Measurements from ENCODE around the gene CAMKMT.

CAMKMT gene

DNA sequence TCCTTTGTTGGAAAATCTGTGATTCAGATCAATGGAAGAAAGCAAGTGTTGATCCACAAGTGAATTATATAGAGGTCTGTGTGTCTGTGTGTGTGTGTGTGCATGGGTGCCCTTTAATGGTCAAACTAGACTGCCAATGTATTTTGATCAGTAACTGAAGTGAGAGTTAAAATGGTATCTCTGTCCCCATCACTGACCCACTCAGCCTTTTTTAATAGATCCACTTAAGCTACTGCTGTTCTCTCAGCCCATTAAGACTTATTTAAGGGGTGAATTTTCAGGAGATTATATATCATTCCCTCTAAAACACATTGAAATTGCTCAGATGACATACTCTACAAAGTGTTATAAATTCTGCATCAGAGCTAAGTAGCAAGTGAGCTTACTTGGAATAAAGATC lies 386.0 kb downstream of the CAMKMT start:
- ChIA-PET POLR2A (no interaction called here), CTCF (no interaction called here)
- no peak overlapping the region for H3K4me3 ChIP-seq (ENCODE audit: low read depth, low read length)
- DNase-seq (ENCODE audit: low read depth, low spot score): no peak
- TF ChIP-seq, protein P1, sequence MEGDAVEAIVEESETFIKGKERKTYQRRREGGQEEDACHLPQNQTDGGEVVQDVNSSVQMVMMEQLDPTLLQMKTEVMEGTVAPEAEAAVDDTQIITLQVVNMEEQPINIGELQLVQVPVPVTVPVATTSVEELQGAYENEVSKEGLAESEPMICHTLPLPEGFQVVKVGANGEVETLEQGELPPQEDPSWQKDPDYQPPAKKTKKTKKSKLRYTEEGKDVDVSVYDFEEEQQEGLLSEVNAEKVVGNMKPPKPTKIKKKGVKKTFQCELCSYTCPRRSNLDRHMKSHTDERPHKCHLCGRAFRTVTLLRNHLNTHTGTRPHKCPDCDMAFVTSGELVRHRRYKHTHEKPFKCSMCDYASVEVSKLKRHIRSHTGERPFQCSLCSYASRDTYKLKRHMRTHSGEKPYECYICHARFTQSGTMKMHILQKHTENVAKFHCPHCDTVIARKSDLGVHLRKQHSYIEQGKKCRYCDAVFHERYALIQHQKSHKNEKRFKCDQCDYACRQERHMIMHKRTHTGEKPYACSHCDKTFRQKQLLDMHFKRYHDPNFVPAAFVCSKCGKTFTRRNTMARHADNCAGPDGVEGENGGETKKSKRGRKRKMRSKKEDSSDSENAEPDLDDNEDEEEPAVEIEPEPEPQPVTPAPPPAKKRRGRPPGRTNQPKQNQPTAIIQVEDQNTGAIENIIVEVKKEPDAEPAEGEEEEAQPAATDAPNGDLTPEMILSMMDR (IDR thresholded peaks at IDR 0.05; ENCODE audit: insufficient read depth, low read length, missing control alignments): no peak

DNA sequence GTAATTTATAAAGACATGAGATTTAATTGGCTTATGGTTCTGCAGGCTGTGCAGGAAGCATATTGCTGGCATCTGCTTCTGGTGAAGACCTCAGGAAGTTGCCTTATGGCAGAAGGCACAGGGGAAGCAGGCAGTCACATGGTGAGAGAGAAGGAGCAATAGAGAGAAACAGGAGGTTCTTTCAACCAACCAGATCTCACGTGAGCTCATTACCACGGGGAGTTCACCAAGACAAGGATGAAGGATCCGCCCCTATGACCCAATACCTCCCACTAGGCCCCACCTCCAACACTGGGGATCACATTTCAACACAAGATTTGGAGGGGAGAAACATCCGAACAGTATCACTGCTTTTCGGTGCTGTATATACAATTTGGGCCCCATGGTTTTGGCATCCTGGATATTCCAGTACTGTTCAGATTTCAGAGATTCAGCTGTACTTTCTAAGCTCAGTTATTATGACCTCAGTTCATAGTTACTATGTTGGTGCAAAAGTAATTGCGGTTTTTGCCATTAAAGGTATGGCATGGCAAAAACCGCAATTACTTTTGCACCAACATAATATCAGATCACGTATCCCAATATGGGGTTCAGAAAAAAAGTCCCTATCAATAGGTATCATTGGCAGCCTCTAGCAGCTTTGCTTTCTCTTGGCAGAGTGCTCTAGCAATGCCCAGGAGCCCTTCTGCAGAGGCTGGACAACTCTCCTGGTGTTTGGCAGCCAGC lies 390.2 kb downstream of the CAMKMT start:
- CTCF ChIA-PET: interaction anchor here (1.1 kb wide), 1 partner anchor 273 kb away, joined by 4 read pairs; no protein-coding TSS in a partner anchor
- TF ChIP-seq, protein P1 (IDR thresholded peaks at IDR 0.05; ENCODE audit: insufficient read depth, low read length, missing control alignments): no peak

DNA sequence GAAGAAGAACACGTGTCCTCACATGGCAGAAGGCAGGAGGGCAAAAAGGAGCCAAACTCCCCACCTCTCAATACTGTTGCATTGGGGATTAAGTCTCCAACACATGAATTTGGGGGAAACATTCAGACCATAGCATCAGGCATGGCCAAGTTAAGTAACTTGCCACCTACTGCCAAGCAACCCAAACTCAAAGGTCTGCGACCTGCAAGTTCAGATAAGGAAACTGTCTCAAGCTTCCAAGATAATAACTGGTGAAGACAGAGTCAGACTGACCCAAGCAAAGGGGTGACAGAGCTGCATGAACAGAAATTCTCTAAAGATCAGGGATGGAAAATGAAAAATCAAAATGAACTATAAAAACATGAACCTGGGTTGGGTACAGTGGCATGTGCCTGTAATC lies 391.0 kb downstream of the CAMKMT start:
- POLR2A ChIA-PET: no interaction called here
- TF ChIP-seq, protein P1 (IDR thresholded peaks at IDR 0.05; ENCODE audit: insufficient read depth, low read length, missing control alignments): no peak

More for the DNA sequence above, 390.2 kb downstream of the CAMKMT start:
- no peak overlapping the region for H3K4me3 ChIP-seq (ENCODE audit: low read depth, low read length)
- POLR2A ChIA-PET: no interaction called here
- no peak for DNase-seq (ENCODE audit: low read depth, low spot score)

DNA sequence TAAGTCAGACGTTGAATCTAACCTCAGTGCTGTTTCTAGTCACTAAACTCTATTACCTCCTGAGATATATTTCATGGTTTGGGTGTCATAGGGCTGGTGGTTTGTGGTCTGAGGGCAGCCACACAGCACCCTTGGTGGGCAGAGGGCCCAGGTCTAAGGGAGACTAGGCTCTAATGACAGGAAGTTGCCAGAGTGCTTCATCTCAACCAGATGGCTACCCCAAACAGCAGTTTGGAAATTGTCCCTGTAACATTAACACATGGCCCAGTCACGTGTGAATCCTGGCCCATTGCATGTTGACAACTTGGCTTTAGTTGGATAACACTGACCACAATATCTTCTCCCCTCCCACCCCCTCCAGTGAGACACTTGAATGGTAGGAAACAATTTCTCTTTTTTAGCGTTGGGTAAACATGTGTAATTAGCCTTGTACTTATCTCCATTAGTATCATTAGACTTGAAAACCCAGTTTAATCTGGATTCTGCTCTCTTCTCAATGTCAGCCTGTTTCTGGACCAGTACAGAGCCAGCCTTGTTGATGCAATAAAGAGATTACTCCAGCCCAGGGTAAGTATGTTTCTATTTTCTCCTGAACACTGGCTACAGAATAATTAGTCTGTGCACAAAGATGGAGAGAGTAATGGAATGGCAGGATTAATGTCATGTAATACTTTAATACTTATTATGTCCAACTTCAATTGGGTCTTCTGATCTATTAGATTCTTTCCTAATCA lies 392.0 kb downstream of the CAMKMT start:
- POLR2A ChIA-PET: no interaction called here
- no peak for DNase-seq (ENCODE audit: low read depth, low spot score)
- no peak overlapping the region for H3K4me3 ChIP-seq (ENCODE audit: low read depth, low read length)
- TF ChIP-seq, protein P1 (IDR thresholded peaks at IDR 0.05; ENCODE audit: insufficient read depth, low read length, missing control alignments): no peak
- CTCF ChIA-PET: no interaction called here

More for the DNA sequence above, 391.0 kb downstream of the CAMKMT start:
- H3K4me3 ChIP-seq (ENCODE audit: low read depth, low read length): no peak overlapping the region
- CTCF ChIA-PET: no interaction called here
- no peak for DNase-seq (ENCODE audit: low read depth, low spot score)

DNA sequence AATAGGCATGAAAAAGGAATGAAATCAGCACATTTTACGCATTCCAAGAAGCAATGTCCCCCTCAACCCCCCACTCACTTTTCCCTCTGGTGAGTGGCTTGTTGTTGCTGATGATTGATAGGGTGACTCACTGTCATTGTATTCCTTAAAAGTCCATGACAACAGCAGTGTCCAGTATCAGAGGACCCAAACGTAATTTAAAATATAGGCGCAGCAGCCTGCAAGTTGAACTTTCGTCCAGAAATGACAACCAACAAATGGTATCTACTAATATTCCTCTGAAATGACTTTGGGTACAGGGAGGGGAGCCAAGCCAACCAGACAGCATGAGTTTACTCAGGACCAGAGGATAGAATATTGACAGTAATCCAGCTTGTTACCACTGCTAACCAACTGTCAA lies 396.8 kb downstream of the CAMKMT start:
- no peak overlapping the region for H3K4me3 ChIP-seq (ENCODE audit: low read depth, low read length)
- DNase-seq (ENCODE audit: low read depth, low spot score): no peak
- ChIA-PET POLR2A (no interaction called here), CTCF (no interaction called here)
- TF ChIP-seq, protein P1 (IDR thresholded peaks at IDR 0.05; ENCODE audit: insufficient read depth, low read length, missing control alignments): no peak

DNA sequence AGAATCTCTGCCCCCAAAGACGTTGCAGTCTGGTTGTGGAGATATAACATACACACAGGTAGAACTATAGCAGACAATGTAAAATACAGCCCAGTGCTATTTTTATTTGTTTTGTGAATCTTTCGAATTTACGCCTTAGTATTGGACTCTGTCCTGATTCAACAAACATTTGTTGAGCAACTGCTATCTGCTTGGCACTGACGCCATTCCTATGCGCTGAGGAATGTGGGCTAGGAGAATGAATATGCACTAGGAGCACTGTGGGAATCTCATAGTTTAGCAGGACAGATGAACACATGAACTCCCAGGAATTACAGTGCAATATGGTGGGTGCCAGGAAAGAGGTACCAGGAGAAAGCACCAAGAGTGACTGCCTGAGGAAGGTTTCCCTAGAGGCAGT lies 398.1 kb downstream of the CAMKMT start:
- ChIA-PET CTCF (no interaction called here), POLR2A (no interaction called here)
- no peak overlapping the region for H3K4me3 ChIP-seq (ENCODE audit: low read depth, low read length)
- no peak for DNase-seq (ENCODE audit: low read depth, low spot score)
- TF ChIP-seq, protein P1 (IDR thresholded peaks at IDR 0.05; ENCODE audit: insufficient read depth, low read length, missing control alignments): no peak

All from AG04449 (cell line).